ENCODE data around the gene FLRT2.

DNA sequence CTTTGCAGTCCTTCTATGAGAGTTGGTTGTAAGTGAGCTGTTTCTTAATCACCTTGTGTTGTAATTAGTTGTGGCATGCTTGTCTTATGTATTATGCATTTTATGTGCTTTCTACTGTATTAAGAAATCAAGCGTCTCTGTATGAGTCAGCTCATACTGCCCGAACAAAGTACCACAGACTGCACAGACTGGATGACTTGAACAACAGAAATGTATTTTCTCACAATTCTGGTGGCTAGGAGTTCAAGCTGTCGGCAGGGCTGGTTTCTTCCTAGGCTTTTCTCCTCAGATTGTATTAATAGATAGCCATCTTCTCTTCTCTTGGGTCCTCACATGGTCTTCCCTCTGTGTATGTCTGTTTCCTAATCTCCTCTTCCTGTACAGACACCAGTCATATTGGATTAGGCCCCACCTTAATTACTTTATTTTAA, 77.7 kb downstream of the FLRT2 start:
- TF ChIP-seq REST (IDR thresholded peaks at IDR 0.05; ENCODE audit: insufficient read depth in 1 of 2, low read depth in 2 of 2, low read length in 2 of 2), result no peak
- TF ChIP-seq POLR2AphosphoS5 (IDR thresholded peaks at IDR 0.05; ENCODE audit: low read depth, low read length), result no peak
- no peak for TF ChIP-seq SIN3A (IDR thresholded peaks at IDR 0.05; ENCODE audit: borderline replicate concordance, insufficient read depth, low read length)
